ENCODE measurements around the gene AGGF1. TPM values are rescaled to one million over a fixed set of nuclear protein-coding genes. Genes with fewer than 3 reads are reported as not detected.
"Not testable (repeated sequence)": the region's sequence is repeated elsewhere in the genome, so short reads cannot be mapped to it uniquely, and the experiment has no call there.

Gene AGGF1
- total RNA-seq, 1 experiment from 2014 or later, result 24.2 TPM

GRCh38 chr5:77022511-77023417 is 7.4 kb upstream of the AGGF1 start:
- DNase-seq (ENCODE audit: low read depth), result no peak

GRCh38 chr5:77024490-77024889 is 5.7 kb upstream of the AGGF1 start:
- no peak for DNase-seq (ENCODE audit: low read depth)

GRCh38 chr5:77028631-77029375 is 1.4 kb upstream of the AGGF1 start:
- no peak for DNase-seq (ENCODE audit: low read depth)

- DNase-seq (ENCODE audit: low read depth), result no peak
These were observed 773 bp upstream of the AGGF1 start for GRCh38 chr5:77029376-77029885.

- no peak for DNase-seq (ENCODE audit: low read depth)
These were observed 1.7 kb downstream of the AGGF1 start for GRCh38 chr5:77031891-77032290.

GRCh38 chr5:77032635-77033034 is 2.4 kb downstream of the AGGF1 start:
- DNase-seq (ENCODE audit: low read depth), result no peak

- DNase-seq (ENCODE audit: low read depth), result no peak
These were observed 3.1 kb downstream of the AGGF1 start for GRCh38 chr5:77033338-77033737.

- DNase-seq (ENCODE audit: low read depth), result no peak
These were observed 5.7 kb downstream of the AGGF1 start for GRCh38 chr5:77035950-77036349.

GRCh38 chr5:77046416-77047073 is 16.3 kb downstream of the AGGF1 start:
- no peak for DNase-seq (ENCODE audit: low read depth)

- DNase-seq (ENCODE audit: low read depth), result no peak
These were observed 33.8 kb downstream of the AGGF1 start for GRCh38 chr5:77064040-77064439.

- no peak for DNase-seq (ENCODE audit: low read depth)
These were observed 35.1 kb downstream of the AGGF1 start for GRCh38 chr5:77065256-77065655.

GRCh38 chr5:77066184-77066583 is 36.0 kb downstream of the AGGF1 start:
- no peak for DNase-seq (ENCODE audit: low read depth)

- DNase-seq (ENCODE audit: low read depth), result peak; percentile 24
These were observed 36.7 kb downstream of the AGGF1 start for GRCh38 chr5:77066823-77067442.

- DNase-seq (ENCODE audit: low read depth), result no peak
These were observed 43.5 kb downstream of the AGGF1 start for GRCh38 chr5:77073667-77074066.

- DNase-seq (ENCODE audit: low read depth), result no peak
These were observed 44.5 kb downstream of the AGGF1 start for GRCh38 chr5:77074745-77075144.

GRCh38 chr5:77076961-77077828 is 47.0 kb downstream of the AGGF1 start:
- DNase-seq (ENCODE audit: low read depth), result peak; percentile 49

- no peak for DNase-seq (ENCODE audit: low read depth)
These were observed 47.6 kb downstream of the AGGF1 start for GRCh38 chr5:77077829-77078176.

GRCh38 chr5:77080479-77080878 is 50.3 kb downstream of the AGGF1 start:
- DNase-seq (ENCODE audit: low read depth), result not testable (repeated sequence)

- no peak for DNase-seq (ENCODE audit: low read depth)
These were observed 50.7 kb downstream of the AGGF1 start for GRCh38 chr5:77080905-77081304.

- DNase-seq (ENCODE audit: low read depth), result no peak
These were observed 52.1 kb downstream of the AGGF1 start for GRCh38 chr5:77082280-77082679.

- DNase-seq (ENCODE audit: low read depth), result no peak
These were observed 52.9 kb downstream of the AGGF1 start for GRCh38 chr5:77083088-77083487.

Measured in M059J (cell line).